ENCODE measurements around the gene LY6G6C. TPM values are rescaled to one million over a fixed set of nuclear protein-coding genes. Genes with fewer than 3 reads are reported as not detected.

The LY6G6C gene
- not detected for total RNA-seq

GRCh38 chr6:31721351-31722020, at the start of gene LY6G6C:
LY6G6C (minus strand) TSS chr6:31721746; CDS start chr6:31721679, 67 bp downstream.
- no peak for ATAC-seq (ENCODE audit: insufficient number of reproducible peaks, low FRiP score, low read depth)
- Histone ChIP-seq H3K9me3 (no peaks in the 10 kb centered on the region), H3K27ac (no peak within 1 kb of the TSS), H3K27me3 (replicated peaks; ENCODE audit: insufficient read depth) (no peaks in the 10 kb centered on the region), H3K4me1 (ENCODE audit: control insufficient read depth in 1 of 2, low read depth in 2 of 2) (no peaks in the 10 kb centered on the region), H3K4me3 (no peak within 1 kb of the TSS), H3K36me3 (peaks cover 10% of the 10 kb centered on the region)
- no peak for TF ChIP-seq CTCF (IDR thresholded peaks at IDR 0.05)
- no peak for DNase-seq (ENCODE audit: low spot score)

- H3K36me3 ChIP-seq, result no peaks in the 10 kb centered on the region
- H3K27me3 ChIP-seq (replicated peaks; ENCODE audit: insufficient read depth), result no peaks in the 10 kb centered on the region
- no peak overlapping the region for H3K27ac ChIP-seq
- ATAC-seq (ENCODE audit: insufficient number of reproducible peaks, low FRiP score, low read depth) (no peak), DNase-seq (ENCODE audit: low spot score) (no peak)
- H3K4me1 ChIP-seq (ENCODE audit: control insufficient read depth in 1 of 2, low read depth in 2 of 2), result peaks cover 2 to 7% of the 10 kb centered on the region in 2 donors
- TF ChIP-seq CTCF (IDR thresholded peaks at IDR 0.05), result no peak
- no peak overlapping the region for H3K4me3 ChIP-seq
- no peaks in the 10 kb centered on the region for H3K9me3 ChIP-seq
Measured at GRCh38 chr6:31770860-31771259, 49.3 kb upstream of the LY6G6C start.

- Histone ChIP-seq H3K9me3 (no peaks in the 10 kb centered on the region), H3K27ac (no peak overlapping the region), H3K36me3 (no peaks in the 10 kb centered on the region), H3K4me3 (no peak overlapping the region), H3K27me3 (replicated peaks; ENCODE audit: insufficient read depth) (no peaks in the 10 kb centered on the region), H3K4me1 (ENCODE audit: control insufficient read depth in 1 of 2, low read depth in 2 of 2) (peaks cover 2 to 8% of the 10 kb centered on the region in 2 donors)
- ATAC-seq (ENCODE audit: insufficient number of reproducible peaks, low FRiP score, low read depth) (no peak), DNase-seq (ENCODE audit: low spot score) (no peak)
- peak; percentile 52 for TF ChIP-seq CTCF (IDR thresholded peaks at IDR 0.05)
Measured at GRCh38 chr6:31769684-31770371, 48.3 kb upstream of the LY6G6C start.

- no peaks in the 10 kb centered on the region for H3K36me3 ChIP-seq
- ATAC-seq (ENCODE audit: insufficient number of reproducible peaks, low FRiP score, low read depth), result no peak
Measured at GRCh38 chr6:31768363-31769257, 47.1 kb upstream of the LY6G6C start.

More at GRCh38 chr6:31768363-31769257, 47.1 kb upstream of the LY6G6C start:
- Histone ChIP-seq H3K27ac (no peak overlapping the region), H3K27me3 (replicated peaks; ENCODE audit: insufficient read depth) (no peaks in the 10 kb centered on the region), H3K9me3 (no peaks in the 10 kb centered on the region), H3K4me3 (no peak overlapping the region), H3K4me1 (ENCODE audit: control insufficient read depth in 1 of 2, low read depth in 2 of 2) (peaks cover 2 to 8% of the 10 kb centered on the region in 2 donors)
- TF ChIP-seq CTCF (IDR thresholded peaks at IDR 0.05), result no peak
- no peak for DNase-seq (ENCODE audit: low spot score)

Measured in thoracic aorta (tissue), 2 donors.